T-cell (primary cell): ENCODE results near the gene APOL1. TPM values are rescaled to one million over a fixed set of nuclear protein-coding genes. Genes with fewer than 3 reads are reported as not detected.
A peak's percentile ranks its signal among the peaks of the same experiment; 100 is the strongest.

ENCODE experiments used
- ATAC-seq, 4 experiments: fragments of 200-7000 bp in 3 of 4; fragments of 150-1000 bp in 1 of 4; cut with Tn5 transposase; replicated peaks in 1 of 4; 1 replicate in 3 of 4; 2 replicates in 1 of 4; pipeline ENCODE4 v1.10.0; 2021; ENCODE audit warnings: moderate library complexity in 3 of 4, mild to moderate bottlenecking in 2 of 4, moderate number of reproducible peaks in 1 of 4
- CTCF ChIA-PET, 2 donors: fragments of 300-600 bp; sonication (Branson Sonifier 250); formaldehyde crosslinking; loops; one replicate each; lab custom pipeline; 2022; ENCODE audit warnings: antibody characterized with exemption in 2 of 2; lab: Charles Lee
- POLR2A ChIA-PET, 2 donors: fragments of 300-600 bp; sonication (Branson Sonifier 250); formaldehyde crosslinking; loops; one replicate each; lab custom pipeline; 2022; ENCODE audit warnings: antibody characterized with exemption in 2 of 2; lab: Charles Lee
- DNase-seq, 35 experiments: peaks; one replicate each; pipeline versions ENCODE4 v3.0.0 to v3.0.0-alpha.2; 2013 to 2023
- H3K27ac ChIP-seq: one replicate; pipeline ENCODE4 v1.5.1; 2013; ENCODE audit warnings: low read length
- H3K27me3 ChIP-seq, 2 experiments: replicated peaks in 1 of 2; 1 replicate in 1 of 2; 2 replicates in 1 of 2; pipeline versions ENCODE4 v1.6.1 to v1.7.0; 2013; ENCODE audit warnings: low read length in 1 of 2, mixed read lengths in 1 of 2; ENCODE audit not compliant: control insufficient read depth in 2 of 2, insufficient read depth in 2 of 2; ENCODE audit errors: extremely low read depth in 1 of 2
- H3K36me3 ChIP-seq, 2 donors: 1 replicate in 1 of 2; 2 replicates in 1 of 2; pipeline versions ENCODE4 v1.6.1 to v1.7.0; 2013; ENCODE audit warnings: low read length in 1 of 2; ENCODE audit not compliant: control insufficient read depth in 2 of 2, insufficient read depth in 1 of 2; ENCODE audit errors: extremely low read depth in 1 of 2
- H3K4me1 ChIP-seq, 2 experiments: 1 replicate in 1 of 2; 2 replicates in 1 of 2; pipeline versions ENCODE4 v1.6.1 to v1.7.0; 2013; ENCODE audit warnings: low read length in 2 of 2, mixed read lengths in 1 of 2; ENCODE audit not compliant: insufficient read depth in 2 of 2, control insufficient read depth in 1 of 2; ENCODE audit errors: extremely low read depth in 1 of 2
- H3K4me3 ChIP-seq, 2 donors: 1 replicate in 1 of 2; 2 replicates in 1 of 2; pipeline versions ENCODE4 v1.5.1 to v1.7.0; 2013; ENCODE audit warnings: mild to moderate bottlenecking in 2 of 2, low read length in 1 of 2, moderate library complexity in 1 of 2; ENCODE audit not compliant: control insufficient read depth in 1 of 2; ENCODE audit errors: extremely low read depth in 1 of 2
- H3K9me3 ChIP-seq: 2 replicates; pipeline ENCODE4 v1.7.0; 2013
- H3K27ac Mint-ChIP-seq, 2 donors: one replicate each; pipeline ENCODE4 v1.8.0; 2020 to 2021; ENCODE audit warnings: mild to moderate bottlenecking in 2 of 2, mixed read lengths in 2 of 2
- H3K27me3 Mint-ChIP-seq, 2 donors: one replicate each; pipeline ENCODE4 v1.8.0; 2021 to 2022; ENCODE audit warnings: mixed read lengths in 2 of 2
- H3K36me3 Mint-ChIP-seq: one replicate; pipeline ENCODE4 v1.8.0; 2021; ENCODE audit warnings: mixed read lengths
- H3K4me1 Mint-ChIP-seq, 3 donors: one replicate each; pipeline ENCODE4 v1.8.0; 2020 to 2022; ENCODE audit warnings: mixed read lengths in 3 of 3, mild to moderate bottlenecking in 1 of 3
- H3K4me3 Mint-ChIP-seq, 3 donors: one replicate each; pipeline ENCODE4 v1.8.0; 2020 to 2022; ENCODE audit warnings: mild to moderate bottlenecking in 3 of 3, mixed read lengths in 3 of 3, moderate library complexity in 3 of 3
- H3K9me3 Mint-ChIP-seq, 3 donors: one replicate each; pipeline ENCODE4 v1.8.0; 2020 to 2022; ENCODE audit warnings: mixed read lengths in 3 of 3
- WGBS: methylation state at CpG from one replicate; pipeline ENCODE4 v1.1.5; 2013; ENCODE audit warnings: missing lambda C conversion rate; ENCODE audit not compliant: insufficient coverage; 5-methylcytosine and 5-hydroxymethylcytosine counted together
- total RNA-seq, 35 experiments: library from RNA in 6 of 35; stranded (reverse) in 6 of 35; fragments of 120-200 nt in 1 of 35; gene quantifications; one replicate each; pipeline versions ENCODE4 v1.2.1 to v1.2.4 and lab custom pipeline; 2013 to 2026

The APOL1 gene
- total RNA-seq, 5 donors from 2014 or later (not counting 1 experiment from before 2014, with no cell fraction given): 15.7 to 29.5 (median 19.8) TPM

DNA sequence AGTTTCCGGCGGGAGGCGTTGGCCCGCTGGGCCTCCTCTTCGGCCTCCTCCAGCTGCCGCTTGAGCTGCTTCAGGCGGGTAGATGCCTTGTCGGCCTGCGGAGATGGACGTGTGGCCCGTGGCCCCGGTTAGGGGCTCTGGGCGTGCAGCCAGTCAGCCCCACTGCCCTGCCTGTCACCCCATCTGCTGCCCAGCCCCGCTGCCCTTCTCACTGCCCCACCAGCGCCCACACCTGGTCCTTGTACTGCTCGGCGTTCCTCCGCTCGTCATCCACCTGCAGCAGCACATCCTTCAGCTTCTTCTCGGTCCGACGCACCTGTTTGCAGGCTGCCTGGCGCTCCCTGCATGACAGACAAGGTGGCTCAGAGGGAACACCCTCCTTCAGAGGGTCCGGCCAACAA, 31.2 kb downstream of the APOL1 start:
- no peaks in the 10 kb centered on the region for H3K27me3 ChIP-seq
- H3K4me3 Mint-ChIP-seq: no peak overlapping the region
- no peaks in the 10 kb centered on the region for H3K9me3 Mint-ChIP-seq
- ChIA-PET CTCF (no interaction called here), POLR2A (interaction anchor here (0.5 to 0.6 kb wide), 2 partner anchors 140 to 1021 kb away, joined by 4 to 9 read pairs; no protein-coding TSS in a partner anchor)
- H3K36me3 Mint-ChIP-seq: peaks cover 64% of the 10 kb centered on the region
- DNase-seq (no peak), ATAC-seq (no peak)
- peaks cover 38 to 80% of the 10 kb centered on the region in 2 donors for H3K36me3 ChIP-seq
- H3K27me3 Mint-ChIP-seq: no peaks in the 10 kb centered on the region
- WGBS: 97% methylated on average over 23 of the region's 24 CpGs
- H3K9me3 ChIP-seq: no peaks in the 10 kb centered on the region
- H3K27ac Mint-ChIP-seq: peak overlapping the region; percentile 61 to 63
- H3K4me1 ChIP-seq: peaks cover 0 to 39% of the 10 kb centered on the region in 2 experiments
- no peak overlapping the region for H3K4me3 ChIP-seq
- no peak overlapping the region for H3K27ac ChIP-seq
- H3K4me1 Mint-ChIP-seq: peaks cover 24 to 26% (median 24%) of the 10 kb centered on the region in 3 donors

DNA sequence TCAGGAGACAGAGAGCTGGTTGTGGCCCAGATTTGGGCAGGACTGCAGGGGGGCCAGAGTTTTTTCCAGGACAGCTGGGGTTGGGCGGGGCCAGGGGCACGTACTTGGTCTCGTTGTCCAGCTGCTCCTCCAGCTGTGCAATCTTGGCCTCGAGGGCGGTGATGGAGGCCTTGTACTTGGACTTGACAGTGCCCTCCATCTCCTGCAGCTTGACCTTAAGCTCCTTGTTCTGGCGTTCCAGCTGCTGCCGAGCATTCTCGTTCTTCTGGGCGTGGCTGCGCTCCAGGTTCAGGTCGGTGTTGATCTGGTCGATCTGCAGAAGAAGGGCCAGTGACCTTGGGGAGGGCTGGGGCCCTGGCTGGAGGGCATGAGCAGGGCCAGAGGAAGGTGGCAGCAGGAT, 32.1 kb downstream of the APOL1 start:
- no peak overlapping the region for H3K4me3 ChIP-seq
- ChIA-PET CTCF (interaction anchor here in 1 of 2 donors (0.6 to 0.9 kb wide), 3 partner anchors 9 to 198 kb away, joined by 3 to 7 read pairs (median 6); no protein-coding TSS in a partner anchor), POLR2A (interaction anchor here in 1 of 2 donors (0.5 kb wide), 1 partner anchor 1022 kb away, joined by 9 read pairs; no protein-coding TSS in a partner anchor)
- DNase-seq (no peak), ATAC-seq (no peak)
- H3K9me3 ChIP-seq: no peaks in the 10 kb centered on the region
- Mint-ChIP-seq H3K4me3 (no peak overlapping the region), H3K27me3 (no peaks in the 10 kb centered on the region), H3K36me3 (peaks cover 72% of the 10 kb centered on the region), H3K27ac (no peak overlapping the region), H3K9me3 (no peaks in the 10 kb centered on the region), H3K4me1 (peaks cover 32 to 35% (median 33%) of the 10 kb centered on the region in 3 donors)
- H3K27ac ChIP-seq: no peak overlapping the region
- WGBS: 96% methylated on average over 11 of the region's 12 CpGs
- no peaks in the 10 kb centered on the region for H3K27me3 ChIP-seq
- H3K4me1 ChIP-seq: peaks cover 0 to 48% of the 10 kb centered on the region in 2 experiments
- H3K36me3 ChIP-seq: peaks cover 38 to 87% of the 10 kb centered on the region in 2 donors

DNA sequence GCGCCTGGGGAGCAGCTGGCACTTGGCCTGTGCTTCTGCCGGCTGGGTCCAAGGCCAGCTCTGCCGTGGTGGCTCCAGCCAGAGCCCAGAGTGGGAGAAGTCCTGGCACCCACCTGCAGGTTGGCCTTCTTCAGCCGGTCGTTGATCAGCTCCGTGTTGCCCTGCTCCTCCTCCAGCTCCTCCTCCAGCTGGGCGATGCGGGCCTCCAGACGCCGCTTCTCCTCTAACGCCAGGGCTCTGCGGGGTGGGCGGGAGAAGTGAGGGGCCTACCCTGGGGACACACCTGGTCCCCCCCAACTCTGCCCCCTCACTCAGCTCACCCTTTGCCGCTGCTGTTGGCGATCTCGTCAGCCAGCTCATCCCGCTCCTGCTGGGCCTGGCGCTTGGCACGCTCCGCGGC, 32.6 kb downstream of the APOL1 start:
- Histone ChIP-seq H3K9me3 (no peaks in the 10 kb centered on the region), H3K27ac (peak overlapping the region; percentile 25), H3K36me3 (peaks cover 38 to 87% of the 10 kb centered on the region in 2 donors), H3K4me1 (peaks cover 0 to 53% of the 10 kb centered on the region in 2 experiments), H3K4me3 (no peak overlapping the region), H3K27me3 (no peaks in the 10 kb centered on the region)
- Mint-ChIP-seq H3K4me3 (no peak overlapping the region), H3K27ac (no peak overlapping the region), H3K9me3 (no peaks in the 10 kb centered on the region), H3K27me3 (no peaks in the 10 kb centered on the region), H3K4me1 (peaks cover 34 to 37% (median 37%) of the 10 kb centered on the region in 3 donors), H3K36me3 (peaks cover 72% of the 10 kb centered on the region)
- ATAC-seq: no peak
- 93% methylated on average over 20 of the region's 21 CpGs for WGBS
- CTCF ChIA-PET: interaction anchor here (0.6 to 1.7 kb wide), 4 partner anchors 9 to 197 kb away, joined by 3 to 7 read pairs (median 5); no protein-coding TSS in a partner anchor
- no peak for DNase-seq
- POLR2A ChIA-PET: interaction anchor here in 1 of 2 donors (0.6 kb wide), 1 partner anchor 107 kb away, joined by 3 read pairs; no protein-coding TSS in a partner anchor

DNA sequence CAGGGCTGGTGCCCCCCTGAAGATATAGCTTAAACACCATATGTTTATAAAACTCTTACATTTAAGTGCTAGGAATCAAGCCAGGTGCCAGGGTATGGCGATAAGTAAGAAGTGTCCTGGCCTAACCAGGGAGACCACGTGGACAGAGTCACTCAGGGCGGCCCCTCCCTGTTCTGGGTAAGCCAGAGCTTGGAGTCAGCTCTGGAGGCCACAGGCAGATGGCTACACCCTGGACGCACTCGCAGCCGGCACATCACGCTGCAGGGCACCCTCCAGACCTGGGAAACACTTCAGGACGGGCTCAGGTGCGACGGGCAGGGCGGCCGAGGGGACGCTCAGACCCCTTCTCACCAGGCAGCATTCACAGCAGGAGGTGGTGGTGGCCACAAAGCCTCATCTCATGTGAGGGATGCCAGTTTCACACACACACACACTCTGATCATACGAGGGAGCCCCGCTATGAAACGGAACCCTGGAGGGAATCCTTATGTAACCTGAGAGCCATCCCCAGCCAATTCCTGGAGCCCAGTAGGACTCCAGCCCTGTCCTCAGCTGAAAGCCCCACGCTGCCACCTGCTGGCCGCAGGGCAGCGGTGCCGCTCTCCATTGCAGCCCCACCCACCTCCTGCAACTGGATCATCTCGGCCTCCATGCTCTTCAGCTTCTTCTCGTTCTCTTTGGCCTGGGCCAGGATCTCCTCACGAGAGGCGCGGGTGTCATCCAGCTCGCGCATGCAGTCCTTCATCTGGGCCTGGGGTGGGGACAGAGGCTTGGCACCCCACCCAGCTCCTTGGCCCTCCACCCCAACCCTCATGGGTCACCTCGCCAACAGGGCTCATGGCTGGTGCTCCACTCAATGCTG, 33.4 kb downstream of the APOL1 start:
- peak; percentile 29 to 82 (median 59) for DNase-seq
- Histone ChIP-seq H3K9me3 (no peaks in the 10 kb centered on the region), H3K4me1 (peaks cover 0 to 56% of the 10 kb centered on the region in 2 experiments), H3K36me3 (peaks cover 38 to 83% of the 10 kb centered on the region in 2 donors), H3K4me3 (no peak overlapping the region), H3K27ac (peak overlapping the region; percentile 25), H3K27me3 (no peaks in the 10 kb centered on the region)
- Mint-ChIP-seq H3K36me3 (peaks cover 71% of the 10 kb centered on the region), H3K4me3 (peak overlapping the region in 1 of 3 donors; percentile 46), H3K9me3 (no peaks in the 10 kb centered on the region), H3K27ac (peak overlapping the region; percentile 82 to 90), H3K27me3 (no peaks in the 10 kb centered on the region), H3K4me1 (peaks cover 34 to 41% (median 40%) of the 10 kb centered on the region in 3 donors)
- POLR2A ChIA-PET: interaction anchor here in 1 of 2 donors (0.6 kb wide), 1 partner anchor 108 kb away, joined by 3 read pairs; no protein-coding TSS in a partner anchor
- CTCF ChIA-PET: interaction anchor here in 1 of 2 donors (1.6 to 1.7 kb wide), 2 partner anchors 8 to 10 kb away, joined by 4 to 6 read pairs; no protein-coding TSS in a partner anchor
- peak; percentile 43 to 62 (median 49) for ATAC-seq
- 84% methylated on average over 23 of the region's 28 CpGs for WGBS

DNA sequence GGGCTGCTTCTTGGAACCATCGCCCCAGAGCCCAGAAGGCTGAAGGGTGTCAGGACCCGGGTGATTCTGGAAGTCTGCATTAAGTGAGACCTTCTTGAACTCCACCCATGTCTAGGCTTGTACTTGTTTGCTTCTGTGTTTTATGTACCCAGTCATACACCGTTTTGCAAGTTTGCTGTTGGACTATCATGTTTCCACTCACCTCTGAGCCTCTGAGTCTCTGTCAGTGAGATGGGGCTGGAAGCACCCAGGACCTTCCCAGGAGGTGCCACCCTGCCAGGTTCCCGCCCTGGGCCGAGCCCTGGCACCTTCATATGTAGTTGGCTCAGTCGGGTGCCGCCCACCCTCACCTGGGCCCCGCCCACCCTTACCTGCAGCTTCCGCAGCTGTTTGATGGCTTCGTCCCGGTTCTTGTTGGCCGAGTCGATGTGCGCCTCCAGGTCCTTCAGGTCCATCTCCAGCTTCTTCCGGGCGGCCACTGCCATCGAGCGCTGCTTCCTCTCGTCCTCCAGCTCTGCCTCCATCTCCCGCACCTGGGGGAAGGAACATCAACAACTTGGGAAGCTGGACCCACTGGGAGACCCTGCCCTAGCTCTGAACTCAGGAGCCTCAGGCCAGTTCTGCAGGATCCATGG, 35.1 kb downstream of the APOL1 start:
- Histone ChIP-seq H3K36me3 (peaks cover 38 to 81% of the 10 kb centered on the region in 2 donors), H3K27ac (peak overlapping the region; percentile 64), H3K4me3 (no peak overlapping the region), H3K9me3 (no peaks in the 10 kb centered on the region), H3K27me3 (no peaks in the 10 kb centered on the region), H3K4me1 (peaks cover 0 to 71% of the 10 kb centered on the region in 2 experiments)
- CTCF ChIA-PET: no interaction called here
- no peaks in the 10 kb centered on the region for H3K27me3 Mint-ChIP-seq
- WGBS: 91% methylated on average over 18 of the region's 20 CpGs
- peak overlapping the region; percentile 76 to 90 for H3K27ac Mint-ChIP-seq
- no peaks in the 10 kb centered on the region for H3K9me3 Mint-ChIP-seq
- DNase-seq (no peak), ATAC-seq (no peak)
- peaks cover 72% of the 10 kb centered on the region for H3K36me3 Mint-ChIP-seq
- H3K4me1 Mint-ChIP-seq: peaks cover 47 to 56% (median 53%) of the 10 kb centered on the region in 3 donors
- POLR2A ChIA-PET: interaction anchor here in 1 of 2 donors (1.0 kb wide), 1 partner anchor 10 kb away, joined by 3 read pairs; no protein-coding TSS in a partner anchor
- peak overlapping the region in 1 of 3 donors; percentile 83 for H3K4me3 Mint-ChIP-seq
